ENCODE results near the gene ARHGAP15. TPM values are rescaled to one million over a fixed set of nuclear protein-coding genes. Genes with fewer than 3 reads are reported as not detected.

The ARHGAP15 gene
- total and polyA plus RNA-seq, 8 donors = 0.69 to 5.2 (median 1.5) TPM

GRCh38 chr2:143473216-143473615, 344.0 kb downstream of the ARHGAP15 start:
- H3K27me3 ChIP-seq = no peaks in the 10 kb centered on the region
- TF ChIP-seq, protein P1, sequence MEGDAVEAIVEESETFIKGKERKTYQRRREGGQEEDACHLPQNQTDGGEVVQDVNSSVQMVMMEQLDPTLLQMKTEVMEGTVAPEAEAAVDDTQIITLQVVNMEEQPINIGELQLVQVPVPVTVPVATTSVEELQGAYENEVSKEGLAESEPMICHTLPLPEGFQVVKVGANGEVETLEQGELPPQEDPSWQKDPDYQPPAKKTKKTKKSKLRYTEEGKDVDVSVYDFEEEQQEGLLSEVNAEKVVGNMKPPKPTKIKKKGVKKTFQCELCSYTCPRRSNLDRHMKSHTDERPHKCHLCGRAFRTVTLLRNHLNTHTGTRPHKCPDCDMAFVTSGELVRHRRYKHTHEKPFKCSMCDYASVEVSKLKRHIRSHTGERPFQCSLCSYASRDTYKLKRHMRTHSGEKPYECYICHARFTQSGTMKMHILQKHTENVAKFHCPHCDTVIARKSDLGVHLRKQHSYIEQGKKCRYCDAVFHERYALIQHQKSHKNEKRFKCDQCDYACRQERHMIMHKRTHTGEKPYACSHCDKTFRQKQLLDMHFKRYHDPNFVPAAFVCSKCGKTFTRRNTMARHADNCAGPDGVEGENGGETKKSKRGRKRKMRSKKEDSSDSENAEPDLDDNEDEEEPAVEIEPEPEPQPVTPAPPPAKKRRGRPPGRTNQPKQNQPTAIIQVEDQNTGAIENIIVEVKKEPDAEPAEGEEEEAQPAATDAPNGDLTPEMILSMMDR (IDR thresholded peaks at IDR 0.05) = no peak
- no peak for ATAC-seq
- no peak for DNase-seq
- H3K4me3 ChIP-seq = no peak overlapping the region
- H3K36me3 ChIP-seq = no peaks in the 10 kb centered on the region
- H3K4me1 ChIP-seq = no peaks in the 10 kb centered on the region
- peak overlapping the region in 1 of 4 donors; percentile 4 for H3K27ac ChIP-seq
- H3K9me3 ChIP-seq = no peaks in the 10 kb centered on the region
- intact Hi-C loops (cut with DNase I) = no loop called here
- no peak for FAIRE-seq
- WGBS, 2 donors = 52 to 74% methylated on average over 3 of the region's 3 CpGs

- Histone ChIP-seq H3K9me3 (no peaks in the 10 kb centered on the region), H3K27me3 (no peaks in the 10 kb centered on the region), H3K4me3 (no peak overlapping the region), H3K4me1 (no peaks in the 10 kb centered on the region), H3K27ac (peak overlapping the region in 1 of 4 donors; percentile 4), H3K36me3 (no peaks in the 10 kb centered on the region)
- ATAC-seq (no peak), DNase-seq (no peak), FAIRE-seq (no peak)
- WGBS, 2 donors = 68 to 80% methylated on average over 3 of the region's 3 CpGs
- TF ChIP-seq, protein P1 (IDR thresholded peaks at IDR 0.05) = no peak
- intact Hi-C loops (cut with DNase I) = no loop called here
Observed at GRCh38 chr2:143473820-143474219, 344.6 kb downstream of the ARHGAP15 start.

DNA sequence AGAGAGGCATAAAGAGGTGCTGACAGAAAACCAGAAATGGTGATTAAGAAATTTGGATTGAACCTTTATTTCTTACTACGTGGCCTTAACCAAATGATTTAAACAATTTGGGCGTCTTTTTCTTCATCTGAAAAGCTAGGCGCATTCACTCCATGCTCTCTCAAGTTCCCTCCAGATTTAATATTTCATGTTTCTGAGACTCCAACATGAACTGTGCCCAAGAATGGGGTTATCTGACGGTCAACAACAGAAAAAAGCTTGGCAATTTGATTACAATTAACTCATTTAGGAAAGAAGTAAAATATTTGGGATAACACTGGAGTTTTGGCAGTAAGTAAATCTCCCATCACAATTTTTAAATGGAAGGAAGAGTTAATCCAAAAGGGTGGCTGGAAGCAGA, 345.4 kb downstream of the ARHGAP15 start:
- FAIRE-seq (no peak), ATAC-seq (no peak), DNase-seq (no peak)
- TF ChIP-seq, protein P1 (IDR thresholded peaks at IDR 0.05) = no peak
- Histone ChIP-seq H3K4me1 (no peaks in the 10 kb centered on the region), H3K36me3 (no peaks in the 10 kb centered on the region), H3K4me3 (no peak overlapping the region), H3K27me3 (no peaks in the 10 kb centered on the region), H3K9me3 (no peaks in the 10 kb centered on the region), H3K27ac (no peak overlapping the region)
- intact Hi-C loops (cut with DNase I) = no loop called here
- 72 to 91% methylated on average over 4 of the region's 4 CpGs for WGBS, 2 donors

- FAIRE-seq (no peak), DNase-seq (no peak), ATAC-seq (no peak)
- Histone ChIP-seq H3K27me3 (no peaks in the 10 kb centered on the region), H3K4me1 (no peaks in the 10 kb centered on the region), H3K36me3 (no peaks in the 10 kb centered on the region), H3K27ac (no peak overlapping the region), H3K4me3 (no peak overlapping the region), H3K9me3 (no peaks in the 10 kb centered on the region)
- intact Hi-C loops (cut with DNase I) = no loop called here
- TF ChIP-seq, protein P1 (IDR thresholded peaks at IDR 0.05) = no peak
- WGBS, 2 donors = 83 to 91% methylated on average over 7 of the region's 7 CpGs
Observed at GRCh38 chr2:143475041-143475776, 346.0 kb downstream of the ARHGAP15 start.

GRCh38 chr2:143476336-143477087, 347.3 kb downstream of the ARHGAP15 start:
- no peak overlapping the region for H3K4me3 ChIP-seq
- TF ChIP-seq, protein P1 (IDR thresholded peaks at IDR 0.05) = no peak
- no peak overlapping the region for H3K27ac ChIP-seq
- ATAC-seq (no peak), DNase-seq (no peak), FAIRE-seq (no peak)
- H3K27me3 ChIP-seq = no peaks in the 10 kb centered on the region
- intact Hi-C loops (cut with DNase I) = no loop called here
- no peaks in the 10 kb centered on the region for H3K9me3 ChIP-seq
- H3K4me1 ChIP-seq = no peaks in the 10 kb centered on the region
- no peaks in the 10 kb centered on the region for H3K36me3 ChIP-seq
- WGBS, 2 donors = 63 to 72% methylated on average over 2 of the region's 2 CpGs
